Stimulated activated naive CD8-positive, alpha-beta T cell treated with anti-CD3 and anti-CD28 coated beads, Interleukin-15, amount 100 ng/mL, for 72 hours (primary cell): ENCODE measurements around the gene DCTN5.
A peak's percentile ranks its signal among the peaks of the same experiment; 100 is the strongest.

Source experiments
- ATAC-seq: fragments of 150-1000 bp; cut with Tn5 transposase; 2 replicates; pipeline ENCODE4 v1.10.0; 2021; ENCODE audit warnings: mild to moderate bottlenecking, moderate library complexity
- DNase-seq, 2 donors: peaks; one replicate each; pipeline ENCODE4 v3.0.0; 2021 to 2022
- H3K27ac Mint-ChIP-seq, 2 donors: one replicate each; pipeline ENCODE4 v1.8.0; 2022; ENCODE audit warnings: mild to moderate bottlenecking in 2 of 2, mixed read lengths in 2 of 2, moderate library complexity in 2 of 2
- H3K27me3 Mint-ChIP-seq: one replicate; pipeline ENCODE4 v1.8.0; 2022; ENCODE audit warnings: mixed read lengths
- H3K4me1 Mint-ChIP-seq: one replicate; pipeline ENCODE4 v1.8.0; 2022; ENCODE audit warnings: mild to moderate bottlenecking, mixed read lengths
- H3K4me3 Mint-ChIP-seq, 2 donors: one replicate each; pipeline ENCODE4 v1.8.0; 2022; ENCODE audit warnings: mild to moderate bottlenecking in 2 of 2, mixed read lengths in 2 of 2, moderate library complexity in 1 of 2
- H3K9me3 Mint-ChIP-seq, 2 donors: one replicate each; pipeline ENCODE4 v1.8.0; 2022; ENCODE audit warnings: mixed read lengths in 2 of 2

The DCTN5 gene

DNA sequence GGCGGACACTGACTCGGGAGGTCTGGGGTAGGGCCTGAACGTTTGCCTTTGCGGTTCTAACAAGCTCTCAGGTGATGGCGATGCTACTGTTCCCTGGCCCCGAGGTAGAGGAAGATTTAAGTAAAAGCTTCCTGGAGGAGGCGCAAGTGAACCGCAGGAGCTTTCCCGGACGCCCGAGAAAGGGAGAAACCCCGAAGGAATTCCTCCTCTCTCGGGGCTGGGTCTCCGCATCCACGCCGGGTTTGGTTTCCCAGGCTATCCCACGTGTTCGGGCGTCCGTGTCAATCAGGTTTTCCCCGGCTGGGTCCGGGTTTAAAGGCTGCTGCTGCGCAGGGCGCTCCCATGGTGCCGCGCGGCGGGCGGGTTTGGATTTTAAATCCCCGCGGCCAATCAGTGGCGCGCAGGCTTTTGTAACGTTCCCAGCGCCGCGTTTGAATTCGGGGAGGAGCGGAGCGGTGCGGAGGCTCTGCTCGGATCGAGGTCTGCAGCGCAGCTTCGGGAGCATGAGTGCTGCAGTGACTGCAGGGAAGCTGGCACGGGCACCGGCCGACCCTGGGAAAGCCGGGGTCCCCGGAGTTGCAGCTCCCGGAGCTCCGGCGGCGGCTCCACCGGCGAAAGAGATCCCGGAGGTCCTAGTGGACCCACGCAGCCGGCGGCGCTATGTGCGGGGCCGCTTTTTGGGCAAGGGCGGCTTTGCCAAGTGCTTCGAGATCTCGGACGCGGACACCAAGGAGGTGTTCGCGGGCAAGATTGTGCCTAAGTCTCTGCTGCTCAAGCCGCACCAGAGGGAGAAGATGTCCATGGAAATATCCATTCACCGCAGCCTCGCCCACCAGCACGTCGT is 37.4 kb downstream of the DCTN5 start, which contains the start of gene PLK1:
PLK1 (plus strand) TSS at position 460 of the 844 bp plus-strand sequence; CDS start at position 504, 44 bp downstream.
- H3K9me3 Mint-ChIP-seq: no peaks in the 10 kb centered on the region
- DNase-seq: peak; percentile 78 to 85
- peak within 1 kb of the TSS; percentile 95 to 97 for H3K4me3 Mint-ChIP-seq
- peak within 1 kb of the TSS; percentile 91 to 97 for H3K27ac Mint-ChIP-seq
- ATAC-seq: peak; percentile 97
- H3K27me3 Mint-ChIP-seq: no peaks in the 10 kb centered on the region
- peaks cover 28% of the 10 kb centered on the region for H3K4me1 Mint-ChIP-seq

DNA sequence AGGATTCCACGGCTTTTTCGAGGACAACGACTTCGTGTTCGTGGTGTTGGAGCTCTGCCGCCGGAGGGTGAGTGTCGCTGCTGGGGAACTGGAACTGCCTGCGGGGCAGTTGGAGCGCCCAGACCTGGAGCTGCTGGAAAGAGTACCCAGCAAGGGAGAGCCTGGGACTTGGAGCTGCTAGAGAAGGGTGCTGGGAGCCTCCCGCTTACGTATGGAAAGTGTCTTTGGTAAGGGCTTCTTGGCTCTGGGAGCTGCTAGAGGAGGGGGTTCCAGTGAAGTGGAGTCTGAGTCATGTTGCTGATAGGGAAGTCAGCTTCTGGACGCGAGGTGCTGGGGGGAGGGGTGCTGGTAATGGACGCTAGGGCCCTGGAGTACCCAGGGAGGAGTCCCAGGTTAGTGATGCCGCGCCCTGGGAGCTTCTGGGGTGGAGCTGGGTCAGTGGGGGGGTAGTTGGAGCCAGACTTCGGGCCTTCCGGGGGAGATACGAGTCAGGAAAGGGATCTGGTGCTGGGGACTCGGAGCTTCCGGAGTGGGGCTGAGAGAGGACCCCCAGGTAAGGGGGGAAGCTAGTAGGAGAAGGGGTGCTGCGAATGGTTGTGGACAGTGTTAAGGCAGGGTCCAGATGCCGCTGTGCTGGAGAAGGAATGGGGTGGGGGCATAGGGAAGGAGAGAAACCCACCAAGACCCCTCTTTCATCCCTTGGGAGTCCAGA is 38.2 kb downstream of the DCTN5 start:
- H3K4me3 Mint-ChIP-seq: peak overlapping the region; percentile 95 to 97
- no peaks in the 10 kb centered on the region for H3K9me3 Mint-ChIP-seq
- H3K4me1 Mint-ChIP-seq: peaks cover 28% of the 10 kb centered on the region
- DNase-seq: no peak
- H3K27me3 Mint-ChIP-seq: no peaks in the 10 kb centered on the region
- peak overlapping the region; percentile 91 to 97 for H3K27ac Mint-ChIP-seq
- peak; percentile 19 for ATAC-seq

DNA sequence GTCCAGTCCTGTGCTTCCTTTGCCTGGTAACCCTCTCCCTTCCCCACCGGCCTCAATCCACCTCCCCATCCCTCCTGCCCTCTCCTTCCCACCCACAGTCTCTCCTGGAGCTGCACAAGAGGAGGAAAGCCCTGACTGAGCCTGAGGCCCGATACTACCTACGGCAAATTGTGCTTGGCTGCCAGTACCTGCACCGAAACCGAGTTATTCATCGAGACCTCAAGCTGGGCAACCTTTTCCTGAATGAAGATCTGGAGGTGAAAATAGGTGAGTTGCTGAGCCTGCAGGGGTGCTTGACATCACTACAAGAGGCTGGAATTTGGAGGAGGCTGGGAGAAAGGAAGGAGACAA is 38.7 kb downstream of the DCTN5 start:
- ATAC-seq (no peak), DNase-seq (no peak)
- Mint-ChIP-seq H3K9me3 (no peaks in the 10 kb centered on the region), H3K4me3 (peak overlapping the region; percentile 95 to 97), H3K27ac (no peak overlapping the region), H3K4me1 (peaks cover 28% of the 10 kb centered on the region), H3K27me3 (no peaks in the 10 kb centered on the region)

DNA sequence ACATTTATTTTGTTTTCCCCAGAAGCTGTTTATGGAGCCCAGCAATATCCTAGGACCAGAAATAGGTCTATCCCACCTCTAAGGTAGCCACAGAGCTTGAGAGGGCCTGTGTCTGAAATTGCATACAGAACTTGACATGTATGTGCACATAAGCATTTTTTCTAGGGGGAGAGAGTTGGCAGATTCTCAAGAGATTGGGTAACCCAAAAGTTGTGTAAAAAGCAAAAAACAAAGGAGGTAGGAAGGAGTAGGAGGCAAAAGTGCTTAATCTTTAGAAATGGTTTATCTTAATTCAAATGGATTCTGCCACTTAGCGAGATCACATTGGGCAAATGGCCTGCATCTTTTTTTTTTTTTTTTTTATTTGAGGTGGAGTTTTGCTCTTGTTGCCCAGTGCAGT is 40.9 kb downstream of the DCTN5 start:
- no peaks in the 10 kb centered on the region for H3K9me3 Mint-ChIP-seq
- H3K27ac Mint-ChIP-seq: peak overlapping the region in 1 of 2 donors; percentile 8
- DNase-seq (no peak), ATAC-seq (no peak)
- peaks cover 28% of the 10 kb centered on the region for H3K4me1 Mint-ChIP-seq
- no peak overlapping the region for H3K4me3 Mint-ChIP-seq
- no peaks in the 10 kb centered on the region for H3K27me3 Mint-ChIP-seq

DNA sequence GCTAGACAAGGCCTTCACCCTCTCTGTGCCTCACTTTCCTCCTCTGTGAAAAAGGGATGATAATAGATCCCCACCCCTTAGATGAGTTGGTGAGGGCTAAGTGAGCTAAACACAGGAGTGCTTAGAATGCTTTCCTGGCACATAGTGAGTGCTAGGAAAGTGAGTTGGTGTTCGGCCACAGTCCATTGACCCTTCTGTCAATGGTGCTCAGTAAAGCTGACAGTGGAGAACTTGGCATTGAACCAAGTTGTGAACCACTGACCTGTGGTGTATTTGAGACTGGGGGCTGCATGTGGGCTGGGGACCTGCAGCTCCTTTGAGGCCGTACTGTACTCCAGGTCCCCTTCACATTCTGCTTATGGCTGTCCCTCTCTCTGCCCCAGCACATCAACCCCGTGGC is 42.2 kb downstream of the DCTN5 start:
- no peak overlapping the region for H3K4me3 Mint-ChIP-seq
- peaks cover 19% of the 10 kb centered on the region for H3K4me1 Mint-ChIP-seq
- H3K9me3 Mint-ChIP-seq: no peaks in the 10 kb centered on the region
- DNase-seq: no peak
- H3K27ac Mint-ChIP-seq: peak overlapping the region in 1 of 2 donors; percentile 89
- no peaks in the 10 kb centered on the region for H3K27me3 Mint-ChIP-seq
- ATAC-seq: no peak

DNA sequence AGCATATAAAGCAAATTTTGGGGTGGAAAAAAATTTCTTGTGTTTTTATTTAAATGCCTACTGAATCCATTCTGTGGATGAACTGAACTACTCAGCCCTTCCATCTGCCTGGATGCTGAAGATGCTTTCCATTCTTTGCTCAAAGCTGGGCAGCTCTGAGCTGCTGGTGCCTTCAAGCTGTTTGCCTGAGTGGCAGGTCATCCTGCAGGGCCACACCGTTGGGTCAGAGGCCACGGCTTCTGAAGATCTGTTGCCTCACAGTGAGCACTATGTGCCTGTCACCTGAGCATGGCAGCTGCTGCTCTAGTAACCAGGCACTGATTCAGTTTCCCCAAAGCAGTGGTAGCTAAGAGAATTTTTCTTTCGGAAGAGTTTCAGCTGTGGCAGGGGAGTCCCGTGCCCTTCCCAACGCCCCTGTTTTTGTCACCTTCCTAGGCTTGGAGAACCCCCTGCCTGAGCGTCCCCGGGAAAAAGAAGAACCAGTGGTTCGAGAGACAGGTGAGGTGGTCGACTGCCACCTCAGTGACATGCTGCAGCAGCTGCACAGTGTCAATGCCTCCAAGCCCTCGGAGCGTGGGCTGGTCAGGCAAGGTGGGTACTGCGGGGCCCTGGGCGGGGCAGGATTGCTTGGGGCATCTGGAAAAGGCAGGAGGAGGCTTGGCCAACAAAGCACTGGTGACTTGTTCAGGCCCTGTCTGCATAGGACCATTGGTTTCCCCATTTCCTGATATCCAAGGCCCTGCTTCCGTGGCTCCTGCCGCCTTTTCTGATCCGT is 46.0 kb downstream of the DCTN5 start:
- Mint-ChIP-seq H3K4me3 (no peak overlapping the region), H3K4me1 (no peaks in the 10 kb centered on the region), H3K27me3 (no peaks in the 10 kb centered on the region), H3K9me3 (no peaks in the 10 kb centered on the region), H3K27ac (peak overlapping the region in 1 of 2 donors; percentile 69)
- DNase-seq (no peak), ATAC-seq (no peak)

DNA sequence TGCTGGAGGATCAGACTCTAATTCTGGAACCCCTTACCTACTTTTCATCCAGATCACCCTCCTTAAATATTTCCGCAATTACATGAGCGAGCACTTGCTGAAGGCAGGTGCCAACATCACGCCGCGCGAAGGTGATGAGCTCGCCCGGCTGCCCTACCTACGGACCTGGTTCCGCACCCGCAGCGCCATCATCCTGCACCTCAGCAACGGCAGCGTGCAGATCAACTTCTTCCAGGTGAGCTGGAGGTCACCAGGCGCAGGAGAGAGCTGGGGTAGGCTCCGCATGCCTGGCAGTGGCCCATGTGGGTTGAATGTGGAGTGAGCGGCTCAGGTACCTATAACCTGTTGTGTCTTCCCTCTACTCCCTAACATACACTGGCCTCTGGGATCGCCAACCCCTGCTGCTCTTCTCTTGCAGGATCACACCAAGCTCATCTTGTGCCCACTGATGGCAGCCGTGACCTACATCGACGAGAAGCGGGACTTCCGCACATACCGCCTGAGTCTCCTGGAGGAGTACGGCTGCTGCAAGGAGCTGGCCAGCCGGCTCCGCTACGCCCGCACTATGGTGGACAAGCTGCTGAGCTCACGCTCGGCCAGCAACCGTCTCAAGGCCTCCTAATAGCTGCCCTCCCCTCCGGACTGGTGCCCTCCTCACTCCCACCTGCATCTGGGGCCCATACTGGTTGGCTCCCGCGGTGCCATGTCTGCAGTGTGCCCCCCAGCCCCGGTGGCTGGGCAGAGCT is 48.3 kb downstream of the DCTN5 start:
- Mint-ChIP-seq H3K4me1 (peaks cover 7% of the 10 kb centered on the region), H3K27me3 (peaks cover 8% of the 10 kb centered on the region), H3K27ac (no peak overlapping the region), H3K9me3 (no peaks in the 10 kb centered on the region), H3K4me3 (no peak overlapping the region)
- DNase-seq (no peak), ATAC-seq (no peak)

DNA sequence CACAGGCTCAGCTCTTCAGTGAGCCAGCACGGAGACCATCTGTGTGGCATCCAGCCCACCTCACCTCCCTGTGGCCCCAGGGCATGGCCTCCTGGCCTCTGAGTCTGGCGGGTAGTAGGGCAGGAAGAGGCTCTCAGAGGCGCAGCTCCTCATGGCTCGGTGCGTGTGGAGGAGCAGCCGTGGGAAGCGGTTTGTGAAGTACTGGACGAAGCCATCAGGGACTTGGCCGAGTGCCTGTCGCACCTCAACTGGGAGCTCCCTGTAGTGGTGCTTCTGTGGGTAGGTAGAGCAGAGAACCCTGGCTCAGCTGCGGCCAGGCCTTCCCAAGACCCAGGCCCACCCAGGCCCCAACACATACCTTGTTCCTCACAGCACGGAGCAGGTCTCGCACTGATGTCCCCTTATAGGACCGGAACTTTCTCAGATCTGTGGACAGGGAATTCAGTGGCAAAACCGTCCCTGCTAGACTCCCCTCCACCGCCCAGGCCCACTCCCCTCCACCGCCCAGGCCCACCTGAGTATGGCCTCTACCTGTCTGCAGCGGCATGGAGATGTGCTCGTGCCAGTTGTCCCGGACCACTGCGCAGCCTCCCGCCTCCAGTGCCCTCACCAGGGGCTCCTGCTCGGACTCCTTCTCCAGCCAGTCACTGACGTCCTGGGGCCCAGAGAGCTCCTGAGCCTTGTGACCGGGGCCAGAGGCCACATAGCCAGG is 49.7 kb downstream of the DCTN5 start:
- Mint-ChIP-seq H3K4me3 (no peak overlapping the region), H3K9me3 (no peaks in the 10 kb centered on the region), H3K27me3 (peaks cover 14% of the 10 kb centered on the region), H3K4me1 (peaks cover 13% of the 10 kb centered on the region), H3K27ac (no peak overlapping the region)
- ATAC-seq (peak; percentile 41), DNase-seq (no peak)

DNA sequence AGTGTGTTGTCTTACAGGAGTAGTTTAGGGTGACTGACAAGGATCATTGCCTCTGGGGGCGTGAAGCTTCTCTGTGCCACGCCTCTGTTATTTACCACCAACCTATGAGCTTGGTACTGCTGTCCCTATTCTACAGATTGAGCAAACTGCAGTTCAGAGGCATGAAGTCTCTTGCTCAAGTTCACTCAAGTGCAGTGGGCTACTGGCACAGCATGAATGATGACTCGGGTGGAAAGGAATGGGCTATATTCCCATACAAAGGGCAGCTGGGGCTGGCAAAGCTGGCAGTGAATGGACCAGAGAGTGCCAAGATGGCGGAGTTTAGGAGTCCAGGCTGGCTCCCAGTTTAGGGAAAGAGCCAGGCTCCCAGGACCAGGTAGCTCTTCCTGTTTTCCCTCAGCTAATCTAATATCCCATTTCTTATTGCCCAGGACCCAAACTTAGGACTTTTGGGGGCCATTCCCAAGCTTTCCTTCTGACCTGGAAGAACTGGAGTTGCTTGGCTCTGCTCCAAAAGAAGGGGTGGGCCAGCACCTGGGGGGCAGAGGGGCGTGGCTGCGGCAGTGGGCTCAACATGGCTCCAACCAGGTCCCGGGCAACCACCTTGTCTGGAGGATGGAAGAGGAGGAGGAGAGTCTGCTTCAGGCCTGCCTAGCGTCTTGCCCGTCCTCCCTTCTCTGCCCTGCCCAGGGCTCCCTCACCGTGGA is 50.4 kb downstream of the DCTN5 start:
- no peak for DNase-seq
- H3K27ac Mint-ChIP-seq: no peak overlapping the region
- no peak overlapping the region for H3K4me3 Mint-ChIP-seq
- H3K4me1 Mint-ChIP-seq: peaks cover 13% of the 10 kb centered on the region
- peak; percentile 26 for ATAC-seq
- no peaks in the 10 kb centered on the region for H3K9me3 Mint-ChIP-seq
- peaks cover 14% of the 10 kb centered on the region for H3K27me3 Mint-ChIP-seq

DNA sequence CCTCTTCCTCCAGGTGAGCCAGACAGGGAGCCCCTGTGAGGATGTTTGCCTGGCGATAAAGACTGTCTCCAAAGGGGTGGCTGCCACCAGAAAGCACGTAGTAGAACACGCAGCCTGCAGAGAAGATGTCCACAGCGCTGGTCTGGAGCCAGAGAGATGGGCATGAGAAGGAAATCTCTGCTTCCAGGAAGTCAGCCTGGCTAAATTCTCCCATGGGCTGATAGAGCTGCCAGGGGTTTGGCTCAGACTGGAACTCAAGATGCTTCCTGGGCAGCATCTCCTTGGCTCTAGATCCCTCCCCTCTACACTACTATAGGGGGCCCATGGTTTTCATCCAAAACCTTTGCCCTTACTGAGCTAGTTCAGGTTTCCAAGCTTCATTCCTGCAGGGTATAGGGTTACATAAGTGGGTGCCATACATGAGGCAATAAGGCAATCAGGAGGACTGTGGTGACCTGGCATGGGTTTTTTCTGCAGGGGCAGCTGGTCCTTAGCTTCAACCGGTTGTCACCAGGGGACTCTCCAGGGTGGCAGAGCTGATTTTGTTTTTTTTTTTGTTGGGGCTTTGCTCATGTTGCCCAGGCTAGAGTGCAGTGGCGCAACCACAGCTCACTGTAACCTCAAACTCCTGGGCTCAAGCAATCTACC is 51.0 kb downstream of the DCTN5 start:
- no peaks in the 10 kb centered on the region for H3K9me3 Mint-ChIP-seq
- peaks cover 13% of the 10 kb centered on the region for H3K4me1 Mint-ChIP-seq
- no peak for DNase-seq
- peaks cover 14% of the 10 kb centered on the region for H3K27me3 Mint-ChIP-seq
- no peak overlapping the region for H3K4me3 Mint-ChIP-seq
- no peak for ATAC-seq
- no peak overlapping the region for H3K27ac Mint-ChIP-seq

DNA sequence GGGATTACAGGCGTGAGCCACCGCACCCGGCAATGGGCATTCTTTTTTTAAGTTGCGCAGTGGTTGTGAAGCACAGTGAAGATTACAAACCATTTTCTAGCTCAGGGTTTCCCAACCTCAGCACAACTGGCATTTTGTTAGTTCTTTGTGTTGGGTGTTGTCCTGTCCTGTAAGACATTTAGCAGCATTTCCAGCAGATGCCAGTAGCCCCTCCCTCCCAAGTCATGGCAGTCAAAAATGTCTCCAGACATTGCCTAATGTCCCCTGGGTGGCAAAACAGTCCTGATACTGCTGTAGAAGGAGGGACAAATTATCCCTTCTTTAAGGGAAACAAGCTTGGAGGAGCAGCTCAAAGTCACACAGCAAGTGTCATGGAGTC is 53.0 kb downstream of the DCTN5 start:
- no peaks in the 10 kb centered on the region for H3K9me3 Mint-ChIP-seq
- H3K27me3 Mint-ChIP-seq: peaks cover 14% of the 10 kb centered on the region
- DNase-seq (no peak), ATAC-seq (no peak)
- peaks cover 13% of the 10 kb centered on the region for H3K4me1 Mint-ChIP-seq
- no peak overlapping the region for H3K27ac Mint-ChIP-seq
- peak overlapping the region; percentile 25 to 71 for H3K4me3 Mint-ChIP-seq

DNA sequence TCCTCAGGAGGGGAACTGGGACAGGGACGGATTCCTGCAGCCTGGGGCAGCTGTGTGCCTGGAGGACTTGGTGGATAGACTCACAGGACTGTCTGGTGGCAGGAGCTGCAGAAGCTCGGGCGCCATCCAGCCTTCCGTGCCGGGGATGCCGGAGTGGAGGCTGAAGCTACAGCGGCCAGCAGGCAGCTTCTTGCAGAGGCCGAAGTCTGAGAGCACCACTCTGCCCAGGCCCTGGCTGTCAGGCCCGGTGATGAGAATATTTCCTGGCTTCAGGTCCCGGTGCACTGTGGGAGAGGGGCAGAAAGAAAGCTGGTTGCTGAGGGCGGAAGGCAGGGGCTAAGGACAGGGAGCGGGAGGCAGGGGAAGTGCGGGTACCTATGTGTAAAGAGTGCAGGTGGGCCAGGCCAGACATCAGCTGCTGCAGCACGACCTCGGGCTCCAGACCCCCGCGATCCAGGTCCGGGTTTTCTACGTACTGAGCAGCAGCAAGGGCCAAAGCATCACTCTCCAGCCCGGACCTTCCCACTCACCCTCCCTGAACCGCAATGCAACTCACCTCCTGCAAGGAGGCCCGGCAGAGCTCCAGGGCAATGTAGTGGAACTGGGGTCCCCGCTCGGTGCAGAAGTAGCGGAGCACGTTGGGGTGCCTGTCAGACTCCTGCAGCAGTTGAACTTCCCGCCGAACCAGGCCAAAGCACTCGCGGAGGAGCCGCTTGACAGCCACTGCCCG is 53.5 kb downstream of the DCTN5 start:
- no peaks in the 10 kb centered on the region for H3K9me3 Mint-ChIP-seq
- ATAC-seq (peak; percentile 40), DNase-seq (no peak)
- peak overlapping the region in 1 of 2 donors; percentile 90 for H3K27ac Mint-ChIP-seq
- H3K27me3 Mint-ChIP-seq: peaks cover 14% of the 10 kb centered on the region
- peak overlapping the region; percentile 25 to 71 for H3K4me3 Mint-ChIP-seq
- peaks cover 13% of the 10 kb centered on the region for H3K4me1 Mint-ChIP-seq

DNA sequence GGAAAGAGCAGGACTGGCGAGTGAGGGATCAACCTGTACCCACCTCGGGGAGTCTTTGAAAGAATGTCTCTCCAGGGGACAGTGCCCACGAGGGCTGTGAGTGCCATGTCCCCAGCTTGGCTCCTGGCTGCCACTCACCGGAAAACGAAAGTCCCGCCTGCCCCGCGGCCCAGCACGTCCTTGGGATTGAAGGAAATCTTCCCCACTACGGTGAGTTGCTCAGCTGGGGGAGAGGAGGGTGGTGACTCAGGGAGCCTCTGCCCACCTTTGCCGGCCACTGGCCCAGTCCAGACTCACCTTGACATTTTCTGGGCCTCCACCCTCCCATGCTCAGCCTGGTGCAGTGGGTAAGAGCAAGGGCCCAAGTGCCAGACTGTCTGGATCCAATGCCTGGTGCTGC is 54.5 kb downstream of the DCTN5 start:
- ATAC-seq (no peak), DNase-seq (no peak)
- peaks cover 13% of the 10 kb centered on the region for H3K4me1 Mint-ChIP-seq
- no peaks in the 10 kb centered on the region for H3K9me3 Mint-ChIP-seq
- no peak overlapping the region for H3K4me3 Mint-ChIP-seq
- peaks cover 14% of the 10 kb centered on the region for H3K27me3 Mint-ChIP-seq
- no peak overlapping the region for H3K27ac Mint-ChIP-seq
